ENCODE results near the gene JPH4. TPM values are rescaled to one million over a fixed set of nuclear protein-coding genes. Genes with fewer than 3 reads are reported as not detected.
"Not testable (repeated sequence)": the region's sequence is repeated elsewhere in the genome, so short reads cannot be mapped to it uniquely, and the experiment has no call there.

Gene JPH4
- polyA plus RNA-seq, 3 donors = 2.2 to 4.1 (median 3.7) TPM

DNA sequence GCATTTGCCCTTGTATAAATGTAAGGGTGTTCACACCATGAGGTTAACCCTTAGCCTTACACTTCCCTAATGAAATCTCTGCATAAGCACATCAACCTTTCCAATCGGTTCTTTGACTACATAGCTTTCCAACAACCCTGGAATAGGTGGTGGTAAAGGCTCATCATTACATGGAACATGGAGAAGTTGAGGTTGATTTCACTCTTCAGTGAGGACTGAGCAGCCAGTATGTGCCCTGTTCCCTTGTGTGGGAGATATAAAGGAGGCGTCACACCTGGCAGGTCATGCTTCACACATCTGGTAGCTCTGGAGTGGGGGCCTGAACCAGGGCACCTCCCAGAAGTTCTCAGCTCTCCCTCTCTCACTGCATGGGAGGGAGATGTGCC lies 21.7 kb upstream of the JPH4 start:
- H3K36me3 ChIP-seq (replicated peaks in 1 of 2; ENCODE audit: control insufficient read depth in 1 of 2, insufficient read depth in 2 of 2, low read length in 2 of 2) = no peaks in the 10 kb centered on the region
- H3K27me3 Mint-ChIP-seq (ENCODE audit: low read depth in 3 of 3) = peaks cover 2 to 5% (median 4%) of the 10 kb centered on the region in 3 donors
- no peak overlapping the region for H2AFZ ChIP-seq (ENCODE audit: insufficient read depth, low read depth, low read length, poor library complexity, severe bottlenecking)
- DNase-seq = no peak
- H3K4me3 ChIP-seq (replicated peaks in 1 of 3; ENCODE audit: low read depth in 2 of 3, low read length in 3 of 3) = no peak overlapping the region
- intact Hi-C loops (cut with micrococcal nuclease) = no loop called here
- H3K9ac ChIP-seq (ENCODE audit: insufficient read depth, low read length, poor library complexity, severe bottlenecking) = no peak overlapping the region
- H3K4me3 Mint-ChIP-seq = no peak overlapping the region
- WGBS (ENCODE audit: insufficient coverage) = no CpG with 5 or more reads among the region's 2 CpGs
- H3K36me3 Mint-ChIP-seq = no peaks in the 10 kb centered on the region
- H3K27me3 ChIP-seq (ENCODE audit: control insufficient read depth in 2 of 2, insufficient read depth in 2 of 2, low read length in 2 of 2) = no peaks in the 10 kb centered on the region
- H3K4me1 Mint-ChIP-seq = no peaks in the 10 kb centered on the region
- H3K79me2 ChIP-seq (ENCODE audit: insufficient read depth, low read length) = no peaks in the 10 kb centered on the region
- no peaks in the 10 kb centered on the region for H3K4me1 ChIP-seq (ENCODE audit: control insufficient read depth in 1 of 2, insufficient read depth in 2 of 2, low read length in 2 of 2)
- H4K20me1 ChIP-seq (ENCODE audit: insufficient read depth, low read length) = no peaks in the 10 kb centered on the region
- H3K9me3 ChIP-seq (replicated peaks in 1 of 2; ENCODE audit: control insufficient read depth in 1 of 2, insufficient read depth in 1 of 2, low read length in 2 of 2) = no peaks in the 10 kb centered on the region
- H3K27ac Mint-ChIP-seq = no peak overlapping the region
- H3K27ac ChIP-seq (ENCODE audit: low read depth in 1 of 2, low read length in 2 of 2) = no peak overlapping the region
- H3K9me3 Mint-ChIP-seq = peaks cover 0 to 10% (median 0%) of the 10 kb centered on the region in 7 donors
- TF ChIP-seq, protein P1, sequence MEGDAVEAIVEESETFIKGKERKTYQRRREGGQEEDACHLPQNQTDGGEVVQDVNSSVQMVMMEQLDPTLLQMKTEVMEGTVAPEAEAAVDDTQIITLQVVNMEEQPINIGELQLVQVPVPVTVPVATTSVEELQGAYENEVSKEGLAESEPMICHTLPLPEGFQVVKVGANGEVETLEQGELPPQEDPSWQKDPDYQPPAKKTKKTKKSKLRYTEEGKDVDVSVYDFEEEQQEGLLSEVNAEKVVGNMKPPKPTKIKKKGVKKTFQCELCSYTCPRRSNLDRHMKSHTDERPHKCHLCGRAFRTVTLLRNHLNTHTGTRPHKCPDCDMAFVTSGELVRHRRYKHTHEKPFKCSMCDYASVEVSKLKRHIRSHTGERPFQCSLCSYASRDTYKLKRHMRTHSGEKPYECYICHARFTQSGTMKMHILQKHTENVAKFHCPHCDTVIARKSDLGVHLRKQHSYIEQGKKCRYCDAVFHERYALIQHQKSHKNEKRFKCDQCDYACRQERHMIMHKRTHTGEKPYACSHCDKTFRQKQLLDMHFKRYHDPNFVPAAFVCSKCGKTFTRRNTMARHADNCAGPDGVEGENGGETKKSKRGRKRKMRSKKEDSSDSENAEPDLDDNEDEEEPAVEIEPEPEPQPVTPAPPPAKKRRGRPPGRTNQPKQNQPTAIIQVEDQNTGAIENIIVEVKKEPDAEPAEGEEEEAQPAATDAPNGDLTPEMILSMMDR (IDR thresholded peaks at IDR 0.05) = no peak
- no peak overlapping the region for H3K4me2 ChIP-seq (replicated peaks; ENCODE audit: extremely low read depth, low read length, poor library complexity, severe bottlenecking)

DNA sequence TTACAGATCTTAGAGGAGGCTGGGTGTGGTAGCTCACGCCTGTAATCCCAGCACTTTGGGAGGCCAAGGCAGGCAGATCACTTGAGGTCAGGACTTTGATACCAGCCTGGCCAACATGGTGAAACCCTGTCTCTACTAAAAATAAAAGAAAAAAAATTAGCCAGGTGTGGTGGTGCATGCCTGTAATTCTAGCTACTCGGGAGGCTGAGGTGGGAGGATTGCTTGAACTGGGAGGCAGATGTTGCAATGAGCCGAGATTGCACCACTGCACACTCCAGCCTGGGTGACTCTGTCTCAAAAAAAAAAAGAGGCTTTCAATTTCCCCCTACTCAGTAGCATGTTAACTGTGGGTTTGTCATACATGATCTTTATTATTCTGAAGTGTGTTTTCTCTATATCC lies 15.6 kb upstream of the JPH4 start:
- H3K4me1 ChIP-seq (ENCODE audit: control insufficient read depth in 1 of 2, insufficient read depth in 2 of 2, low read length in 2 of 2); H3K36me3 ChIP-seq (replicated peaks in 1 of 2; ENCODE audit: control insufficient read depth in 1 of 2, insufficient read depth in 2 of 2, low read length in 2 of 2); H3K79me2 ChIP-seq (ENCODE audit: insufficient read depth, low read length); DNase-seq; H3K27ac Mint-ChIP-seq; H2AFZ ChIP-seq (ENCODE audit: insufficient read depth, low read depth, low read length, poor library complexity, severe bottlenecking); H3K27me3 ChIP-seq (ENCODE audit: control insufficient read depth in 2 of 2, insufficient read depth in 2 of 2, low read length in 2 of 2); H3K27ac ChIP-seq (ENCODE audit: low read depth in 1 of 2, low read length in 2 of 2); H3K4me1 Mint-ChIP-seq; H4K20me1 ChIP-seq (ENCODE audit: insufficient read depth, low read length); H3K4me3 ChIP-seq (replicated peaks in 1 of 3; ENCODE audit: low read depth in 2 of 3, low read length in 3 of 3); H3K9ac ChIP-seq (ENCODE audit: insufficient read depth, low read length, poor library complexity, severe bottlenecking); H3K4me2 ChIP-seq (replicated peaks; ENCODE audit: extremely low read depth, low read length, poor library complexity, severe bottlenecking); H3K4me3 Mint-ChIP-seq; intact Hi-C loops (cut with micrococcal nuclease); H3K36me3 Mint-ChIP-seq; H3K9me3 ChIP-seq (replicated peaks in 1 of 2; ENCODE audit: control insufficient read depth in 1 of 2, insufficient read depth in 1 of 2, low read length in 2 of 2): not testable (repeated sequence)
- no CpG with 5 or more reads among the region's 3 CpGs for WGBS (ENCODE audit: insufficient coverage)
- Mint-ChIP-seq H3K9me3 (peaks cover 0 to 11% (median 4%) of the 10 kb centered on the region in 7 donors), H3K27me3 (ENCODE audit: low read depth in 3 of 3) (peaks cover 2 to 11% (median 4%) of the 10 kb centered on the region in 3 donors)

All from CD14-positive monocyte (primary cell).